Measurements from ENCODE around the gene RBP3.

Gene RBP3

DNA sequence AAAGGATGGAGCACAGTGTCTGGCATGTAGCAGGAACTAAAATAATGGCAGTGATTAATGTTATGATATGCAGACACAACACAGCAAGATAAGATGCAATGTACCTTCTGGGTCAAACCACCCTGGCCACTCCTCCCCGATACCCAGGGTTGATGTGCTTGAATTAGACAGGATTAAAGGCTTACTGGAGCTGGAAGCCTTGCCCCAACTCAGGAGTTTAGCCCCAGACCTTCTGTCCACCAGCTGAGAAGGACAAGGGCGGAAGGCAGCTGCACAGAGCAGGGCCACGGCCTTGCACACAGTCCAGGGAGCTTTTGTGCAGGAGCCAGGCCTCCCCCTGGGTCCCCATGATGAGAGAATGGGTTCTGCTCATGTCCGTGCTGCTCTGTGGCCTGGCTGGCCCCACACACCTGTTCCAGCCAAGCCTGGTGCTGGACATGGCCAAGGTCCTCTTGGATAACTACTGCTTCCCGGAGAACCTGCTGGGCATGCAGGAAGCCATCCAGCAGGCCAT, at the start of gene RBP3:
RBP3 (plus strand) TSS at position 226 of the 514 bp plus-strand sequence; CDS start at position 348, 122 bp downstream.
- DNase-seq, result no peak

DNA sequence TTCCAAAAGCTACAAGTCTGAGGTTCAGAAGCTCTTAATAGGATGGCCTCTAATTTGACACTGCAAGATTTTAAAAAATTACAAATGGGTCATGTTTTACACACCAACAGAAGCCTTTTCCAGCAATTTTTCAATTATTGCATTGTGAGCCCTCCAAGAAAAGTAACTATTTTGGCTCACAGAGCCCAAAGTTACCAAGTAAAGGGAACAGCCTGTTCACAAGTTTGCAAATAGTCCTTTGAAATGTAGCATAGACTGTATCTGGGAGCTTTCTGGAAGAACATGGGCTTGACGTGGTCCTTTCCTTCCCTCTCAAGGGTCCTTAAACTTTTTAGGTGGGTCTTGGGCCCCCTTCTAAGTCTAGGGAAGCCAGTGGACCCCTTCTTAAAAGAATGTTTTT, 49.4 kb upstream of the RBP3 start:
- no peak for DNase-seq

DNA sequence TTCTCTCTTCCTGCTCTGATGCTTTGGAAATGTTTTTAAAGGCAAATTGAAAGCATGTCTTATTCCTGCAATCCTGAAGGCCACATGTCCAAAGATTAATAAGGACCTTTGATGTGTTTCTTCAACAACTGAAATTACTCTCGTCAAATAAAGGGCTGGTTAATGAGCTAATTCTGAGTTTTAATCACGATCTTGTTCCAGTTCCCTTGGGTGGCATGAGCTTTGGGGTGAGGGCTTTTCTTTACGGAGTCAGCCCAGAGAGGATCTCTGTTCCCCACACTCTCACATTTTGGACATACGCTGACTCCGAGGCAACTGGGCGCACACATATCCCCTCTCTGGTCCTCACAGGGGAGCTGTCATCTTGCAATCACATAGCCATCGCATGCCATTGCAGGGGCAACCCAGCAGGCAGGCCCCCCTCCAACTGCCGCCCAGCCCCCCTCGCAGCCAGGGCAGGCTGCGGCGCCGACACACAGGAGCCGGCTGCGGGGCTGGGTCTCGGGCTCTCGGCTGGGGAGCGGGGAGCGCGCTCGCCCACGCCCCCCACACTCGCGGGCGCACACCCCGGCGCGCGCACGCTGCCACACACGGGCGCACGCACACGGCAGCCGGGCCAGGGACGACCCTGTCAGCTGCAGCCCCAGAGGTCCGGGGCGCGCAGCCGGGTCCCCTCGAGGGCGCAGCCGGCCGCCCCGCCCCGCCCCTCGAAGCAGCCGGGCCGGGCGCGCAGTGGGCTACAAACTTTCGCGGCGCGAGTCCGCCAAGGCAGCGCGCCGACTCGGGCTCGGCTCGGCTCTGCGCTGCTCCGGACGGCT, 48.3 kb upstream of the RBP3 start, which contains the start of gene GDF10:
GDF10 (plus strand) TSS at position 587 of the 818 bp plus-strand sequence. CDS start 455 bp downstream, outside the sequence.
- no peak for DNase-seq

DNA sequence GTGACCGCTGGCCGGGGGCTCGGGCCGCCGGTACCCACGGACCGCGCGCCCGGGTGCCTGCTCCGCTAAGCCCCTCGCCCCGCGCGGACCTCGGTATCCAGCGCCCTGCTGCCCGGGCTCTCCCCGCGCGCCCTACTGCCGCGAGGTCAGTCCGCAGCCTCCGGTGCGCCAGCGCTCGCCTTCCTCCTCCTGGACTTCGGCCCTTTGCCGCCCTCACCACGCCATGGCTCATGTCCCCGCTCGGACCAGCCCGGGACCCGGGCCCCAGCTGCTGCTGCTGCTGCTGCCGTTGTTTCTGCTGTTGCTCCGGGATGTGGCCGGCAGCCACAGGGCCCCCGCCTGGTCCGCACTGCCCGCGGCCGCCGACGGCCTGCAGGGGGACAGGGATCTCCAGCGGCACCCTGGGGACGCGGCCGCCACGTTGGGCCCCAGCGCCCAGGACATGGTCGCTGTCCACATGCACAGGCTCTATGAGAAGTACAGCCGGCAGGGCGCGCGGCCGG, 47.7 kb upstream of the RBP3 start:
- DNase-seq, result no peak

DNA sequence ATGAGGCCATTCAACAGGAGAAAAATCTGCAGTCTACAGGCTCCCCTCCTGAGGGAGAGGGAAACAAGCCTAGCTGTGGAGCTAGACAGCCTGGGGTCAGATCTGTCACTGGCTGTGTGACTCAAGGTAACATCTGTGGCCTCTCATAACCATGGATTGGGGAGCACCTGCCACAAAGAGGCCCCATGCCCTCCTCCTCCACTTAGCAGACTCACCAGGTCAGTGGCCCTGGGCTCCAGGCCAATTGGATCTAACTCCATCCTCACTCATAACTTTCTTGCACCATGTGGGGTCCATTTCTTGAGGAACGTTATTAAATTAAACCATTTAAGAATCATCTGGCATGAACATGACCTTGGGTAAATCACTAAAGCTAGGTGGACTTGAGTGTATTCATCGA, 46.3 kb upstream of the RBP3 start:
- DNase-seq, result no peak

DNA sequence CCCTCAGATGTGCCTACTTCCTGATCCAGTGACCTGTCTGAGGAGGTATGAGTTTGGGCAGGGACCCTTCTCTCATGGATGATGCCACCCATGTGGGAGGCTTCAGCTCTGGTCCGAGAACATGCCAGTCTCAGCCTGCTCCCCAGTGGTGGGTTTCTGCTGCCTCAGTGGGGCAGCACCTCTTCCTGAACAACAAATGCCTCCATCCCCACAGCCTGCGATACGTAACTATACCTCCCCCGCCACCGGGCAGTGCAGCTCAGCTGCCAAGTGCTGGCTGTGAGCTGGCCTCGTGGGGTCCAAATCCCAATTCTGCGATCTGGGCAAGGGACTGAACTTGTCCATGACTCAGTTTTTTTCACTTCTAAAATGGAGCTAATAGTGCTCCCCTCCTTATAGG, 45.1 kb upstream of the RBP3 start:
- DNase-seq, result no peak

DNA sequence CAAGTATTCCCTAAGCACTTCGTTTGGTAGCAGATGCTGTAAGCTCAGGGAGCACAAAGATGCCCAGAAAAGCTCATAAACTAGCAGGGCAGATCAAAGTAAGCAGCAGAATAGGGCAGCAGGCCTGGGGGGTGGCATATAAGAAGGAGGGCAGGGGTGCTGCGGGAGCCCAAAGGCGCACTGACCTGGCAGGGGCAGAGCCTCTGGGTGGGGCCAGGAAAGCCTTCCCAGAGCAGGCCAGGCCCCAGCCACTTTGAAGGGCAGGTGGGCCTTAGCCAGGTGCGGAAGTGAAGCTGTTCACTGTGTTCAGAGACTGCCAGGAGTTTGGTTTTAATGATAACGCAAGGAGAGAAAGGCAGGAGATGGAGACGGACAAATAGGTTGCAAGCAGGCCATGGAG, 44.3 kb upstream of the RBP3 start:
- no peak for DNase-seq

DNA sequence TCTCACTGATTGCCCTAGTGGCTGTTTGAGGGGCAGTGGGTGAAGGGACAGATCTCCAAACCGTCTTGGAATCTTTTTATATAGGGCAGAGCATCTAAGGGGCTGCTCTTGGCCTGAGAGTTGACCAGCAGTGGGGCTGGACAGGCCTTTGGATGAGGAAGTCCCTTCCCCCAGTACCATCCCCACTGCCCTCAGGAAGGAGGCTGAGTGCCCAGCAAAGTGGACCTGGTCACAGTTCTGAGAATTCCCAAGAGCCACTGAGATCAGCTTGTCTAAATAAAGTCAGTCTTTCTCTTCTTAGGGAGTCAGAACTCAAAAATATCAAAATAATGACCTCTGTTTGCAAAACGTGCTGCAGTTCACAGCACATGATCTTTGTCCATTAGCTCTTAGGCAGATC, 42.6 kb upstream of the RBP3 start:
- DNase-seq, result no peak

DNA sequence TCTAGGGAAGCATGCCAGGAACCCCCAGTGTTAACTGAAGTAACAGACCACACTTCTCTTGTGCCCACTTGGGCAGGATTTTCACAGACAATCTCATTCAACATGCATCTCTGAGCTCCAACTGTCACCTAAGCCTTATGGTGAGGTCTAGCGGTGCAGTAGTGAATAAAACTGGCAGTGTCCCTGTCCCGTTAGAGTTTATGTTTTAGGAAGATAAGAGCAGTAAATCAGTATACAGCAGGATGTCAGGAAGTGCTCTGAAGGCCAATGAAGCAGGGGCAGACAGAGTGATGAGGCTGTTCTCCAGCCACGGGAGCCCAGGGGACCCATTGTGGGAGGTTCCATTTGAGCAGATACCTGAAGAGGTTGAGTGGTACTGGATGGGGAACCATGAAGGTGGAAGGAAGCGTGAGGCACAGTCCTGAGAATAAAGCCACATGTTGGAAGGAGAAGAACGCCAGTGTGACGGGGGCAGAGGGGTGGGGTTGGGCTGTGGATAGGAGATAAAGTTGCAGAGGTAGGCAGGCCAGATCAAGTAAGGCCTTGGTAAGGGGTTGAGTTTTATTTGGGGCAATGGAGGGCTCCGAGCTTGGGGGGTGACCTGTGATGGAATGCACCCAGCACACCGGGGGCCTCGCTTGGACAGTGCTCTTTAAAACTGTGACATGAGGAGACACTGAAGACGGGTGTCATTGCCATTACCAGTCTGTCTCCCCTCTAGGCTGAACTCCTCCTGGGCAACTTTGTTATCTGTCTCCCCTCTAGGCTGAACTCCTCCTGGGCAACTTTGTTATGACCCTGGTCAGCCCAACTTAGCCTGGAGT, 41.6 kb upstream of the RBP3 start:
- no peak for DNase-seq

DNA sequence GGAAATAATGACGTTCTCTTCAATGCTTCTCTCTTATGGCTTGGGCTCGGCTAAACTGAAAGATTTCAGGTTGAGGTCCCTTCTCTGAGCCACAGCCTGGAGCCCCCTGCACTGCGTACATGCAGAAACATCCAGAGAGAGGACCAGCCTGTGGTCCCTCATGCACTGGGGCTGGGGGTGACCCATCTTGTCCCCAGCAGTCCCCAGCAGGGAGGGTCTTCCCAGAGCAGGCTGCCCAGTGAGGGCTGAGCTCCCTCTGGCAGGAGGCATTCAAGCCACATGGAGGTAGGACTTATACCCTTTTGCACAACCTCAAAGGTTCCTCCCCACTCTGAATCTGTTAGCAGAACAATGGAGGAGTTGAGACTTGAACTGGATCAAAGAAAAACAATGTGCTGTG, 40.8 kb upstream of the RBP3 start:
- no peak for DNase-seq

DNA sequence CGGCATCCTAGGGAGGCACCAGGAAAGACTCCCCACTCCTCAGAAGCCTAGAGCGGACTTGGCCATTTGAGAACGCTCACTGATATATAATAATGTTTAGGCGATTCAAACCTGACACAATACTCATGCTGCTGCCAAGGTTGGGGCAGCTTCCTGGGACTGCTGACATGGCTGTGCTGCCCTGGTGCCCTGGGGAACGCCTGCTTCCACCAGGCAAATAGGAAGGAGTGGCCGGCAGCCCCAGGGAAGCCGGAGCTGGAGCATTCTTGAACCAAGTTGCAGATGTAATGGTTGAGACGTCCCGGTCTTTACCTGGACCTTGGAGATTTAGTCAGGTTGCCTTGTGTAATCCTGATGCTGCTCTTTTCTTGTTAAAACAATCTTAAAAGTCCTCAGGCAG, 39.4 kb upstream of the RBP3 start:
- DNase-seq, result no peak

DNA sequence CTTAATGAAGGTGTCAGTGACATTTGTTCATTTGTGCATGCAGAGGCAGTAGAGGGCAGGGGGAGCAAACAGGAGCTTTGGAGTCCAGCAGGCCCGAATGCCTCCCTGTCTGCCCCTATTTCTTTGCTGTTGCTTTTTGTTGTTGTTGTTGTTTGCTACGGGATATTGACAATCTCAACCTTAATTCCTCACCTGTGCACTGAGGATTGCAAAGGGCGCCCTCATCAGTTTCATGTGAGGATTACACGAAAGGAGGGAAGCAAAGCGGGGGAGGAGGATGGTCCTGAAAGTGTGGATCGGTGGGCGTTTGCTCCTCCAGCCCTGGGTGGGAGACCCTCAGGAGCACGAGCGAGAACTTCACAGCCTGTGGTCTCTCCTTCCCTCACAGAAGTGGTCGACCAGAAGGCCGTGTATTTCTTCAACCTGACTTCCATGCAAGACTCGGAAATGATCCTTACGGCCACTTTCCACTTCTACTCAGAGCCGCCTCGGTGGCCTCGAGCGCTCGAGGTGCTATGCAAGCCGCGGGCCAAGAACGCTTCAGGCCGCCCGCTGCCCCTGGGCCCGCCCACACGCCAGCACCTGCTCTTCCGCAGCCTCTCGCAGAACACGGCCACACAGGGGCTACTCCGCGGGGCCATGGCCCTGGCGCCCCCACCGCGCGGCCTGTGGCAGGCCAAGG, 38.6 kb upstream of the RBP3 start:
- DNase-seq, result no peak

DNA sequence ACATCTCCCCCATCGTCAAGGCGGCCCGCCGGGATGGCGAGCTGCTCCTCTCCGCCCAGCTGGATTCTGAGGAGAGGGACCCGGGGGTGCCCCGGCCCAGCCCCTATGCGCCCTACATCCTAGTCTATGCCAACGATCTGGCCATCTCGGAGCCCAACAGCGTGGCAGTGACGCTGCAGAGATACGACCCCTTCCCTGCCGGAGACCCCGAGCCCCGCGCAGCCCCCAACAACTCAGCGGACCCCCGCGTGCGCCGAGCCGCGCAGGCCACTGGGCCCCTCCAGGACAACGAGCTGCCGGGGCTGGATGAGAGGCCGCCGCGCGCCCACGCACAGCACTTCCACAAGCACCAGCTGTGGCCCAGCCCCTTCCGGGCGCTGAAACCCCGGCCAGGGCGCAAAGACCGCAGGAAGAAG, 38.1 kb upstream of the RBP3 start:
- DNase-seq, result no peak

DNA sequence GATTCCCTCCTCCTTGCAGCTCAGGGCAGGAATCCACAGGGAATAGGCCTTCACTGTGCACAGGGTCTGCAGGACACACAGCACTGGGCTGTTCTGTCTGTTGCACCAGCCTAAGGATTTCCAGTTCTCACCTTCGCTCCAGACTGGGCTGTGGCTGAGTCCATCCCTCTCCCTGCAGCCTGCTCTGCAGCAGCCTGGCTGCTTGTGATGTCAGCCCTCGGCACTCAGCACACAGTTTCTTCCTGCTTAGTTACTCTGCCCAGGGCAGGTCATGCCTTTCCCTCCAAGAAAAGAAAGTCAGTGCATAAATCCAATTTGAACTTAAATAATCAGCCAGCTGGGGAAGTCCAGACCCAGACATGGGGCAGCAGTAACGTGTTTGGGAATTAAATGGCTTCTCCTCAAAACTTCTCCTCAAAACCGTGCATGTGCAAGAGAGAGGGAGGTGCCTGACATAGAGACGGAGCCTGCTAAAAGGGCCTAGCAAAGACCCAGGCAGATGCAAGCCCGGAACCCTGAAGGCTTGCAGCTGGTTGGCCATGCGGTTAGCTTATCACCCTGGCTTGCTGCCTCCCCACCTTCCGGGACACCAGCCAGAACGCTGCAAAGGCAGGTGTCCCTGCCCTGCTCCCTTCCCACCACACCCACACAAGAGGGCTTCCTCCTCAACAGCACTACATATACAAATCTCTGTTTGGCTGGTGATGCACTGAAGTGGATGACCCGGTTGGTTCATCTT, 36.8 kb upstream of the RBP3 start:
- DNase-seq, result no peak

DNA sequence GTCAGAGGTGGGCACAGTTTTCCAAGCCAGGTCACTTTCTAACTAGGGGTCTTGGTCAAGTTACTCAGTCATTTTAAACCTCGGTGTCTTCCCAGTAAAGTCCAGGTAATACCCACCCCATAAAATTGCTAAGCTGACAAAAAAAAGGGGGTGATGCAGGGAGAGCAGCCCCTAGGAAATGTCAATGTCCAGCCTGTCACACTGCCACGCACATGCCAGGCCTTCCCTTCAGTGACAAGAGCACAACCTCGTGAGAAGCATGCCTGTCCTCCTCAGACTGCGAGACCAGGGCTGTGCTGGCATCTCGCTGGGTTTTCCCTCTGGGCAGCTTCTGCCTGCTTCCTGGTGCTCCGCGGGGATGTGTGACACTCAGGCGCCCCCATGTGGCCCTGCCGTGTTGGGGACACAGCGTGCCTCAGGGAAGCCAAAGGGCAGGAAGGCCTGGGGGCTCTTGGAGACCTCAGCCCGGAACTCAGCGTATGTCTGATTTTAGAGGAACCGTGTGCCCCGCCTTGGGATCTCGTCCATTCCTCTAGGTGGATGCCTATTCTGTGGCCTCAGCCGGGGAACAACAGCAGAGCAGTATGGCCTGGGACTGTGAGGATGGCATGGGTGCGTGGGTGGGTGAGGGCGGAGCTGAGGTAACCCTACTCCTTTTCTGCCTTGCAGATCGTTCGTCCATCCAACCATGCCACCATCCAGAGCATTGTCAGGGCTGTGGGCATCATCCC, 36.1 kb upstream of the RBP3 start:
- peak; percentile 3 to 17 for DNase-seq

DNA sequence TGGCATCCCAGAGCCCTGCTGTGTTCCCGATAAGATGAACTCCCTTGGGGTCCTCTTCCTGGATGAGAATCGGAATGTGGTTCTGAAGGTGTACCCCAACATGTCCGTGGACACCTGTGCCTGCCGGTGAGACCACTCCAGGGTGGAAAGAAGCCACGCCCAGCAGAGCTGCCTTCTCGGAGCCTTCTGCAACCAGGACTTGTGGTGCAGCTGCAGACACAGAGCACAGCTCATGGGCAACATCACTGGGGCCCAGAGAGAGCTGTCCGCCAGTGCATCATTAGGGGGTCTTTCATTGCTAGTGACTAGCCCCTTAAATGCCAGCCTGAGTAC, 35.5 kb upstream of the RBP3 start:
- DNase-seq, result no peak

DNA sequence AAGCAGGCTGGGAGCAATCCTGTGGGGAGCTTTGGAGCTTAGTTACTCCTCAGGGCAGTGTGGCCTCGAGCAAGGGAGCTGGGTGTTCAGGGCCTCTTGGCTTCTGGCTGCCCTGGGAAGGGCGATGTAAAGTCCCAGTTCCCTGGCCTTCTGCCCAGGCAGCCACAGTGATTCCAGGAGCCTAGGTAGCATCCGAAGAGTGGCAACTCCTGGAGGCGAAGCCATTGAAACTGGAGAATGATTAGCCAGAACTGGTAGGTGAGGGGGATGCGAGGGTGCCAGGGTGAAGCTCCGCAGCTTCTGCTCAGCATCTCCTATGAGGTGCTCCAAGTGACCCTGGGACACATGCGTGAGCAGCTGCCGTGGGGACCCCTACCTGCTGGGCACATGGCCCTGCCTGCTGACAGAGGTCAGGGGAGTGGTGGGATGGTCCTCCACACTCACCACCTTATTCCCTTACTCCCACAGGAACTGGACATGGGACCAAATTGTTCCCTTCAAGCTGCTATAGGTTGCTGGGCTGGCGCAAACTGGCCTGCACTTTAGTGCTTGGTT, 33.7 kb upstream of the RBP3 start:
- DNase-seq, result no peak

DNA sequence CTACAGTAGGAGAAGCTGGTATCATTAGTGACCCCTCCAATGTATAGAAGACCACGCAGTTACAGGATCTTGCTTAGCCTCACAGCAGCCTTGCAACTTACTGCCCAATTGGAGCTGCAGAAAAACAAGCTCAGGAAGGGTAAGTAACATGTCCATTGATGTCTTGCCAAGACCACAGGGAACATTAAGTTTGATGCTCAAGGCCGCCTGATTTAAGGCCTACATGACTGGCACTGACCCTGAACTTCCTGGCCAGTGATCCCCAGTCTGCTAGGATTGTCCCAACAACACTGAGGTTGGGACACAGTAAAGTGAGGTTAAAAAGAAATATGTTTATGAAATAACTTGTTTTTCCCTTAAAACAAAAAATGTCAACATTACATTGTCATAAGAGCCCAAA, 32.7 kb upstream of the RBP3 start:
- DNase-seq, result no peak

DNA sequence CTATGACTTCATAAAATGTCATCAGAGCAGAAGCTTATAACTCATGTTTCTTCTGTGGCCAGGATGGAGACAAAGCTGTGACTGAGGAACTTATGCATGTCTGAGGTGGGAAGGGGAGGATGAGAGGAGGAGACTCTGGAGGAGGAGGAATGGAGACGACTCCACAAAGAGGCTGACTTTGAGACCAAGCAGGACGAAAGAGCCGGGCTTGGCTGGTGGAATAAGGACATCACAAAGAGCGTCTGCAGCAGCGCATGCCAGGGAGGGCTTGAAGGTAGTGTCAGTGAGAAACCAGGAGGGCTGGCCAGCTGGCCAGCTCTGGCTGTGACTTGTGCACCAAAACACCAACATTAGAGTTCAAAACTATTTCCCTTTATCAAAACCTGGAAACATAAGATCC, 32.0 kb upstream of the RBP3 start:
- no peak for DNase-seq

DNA sequence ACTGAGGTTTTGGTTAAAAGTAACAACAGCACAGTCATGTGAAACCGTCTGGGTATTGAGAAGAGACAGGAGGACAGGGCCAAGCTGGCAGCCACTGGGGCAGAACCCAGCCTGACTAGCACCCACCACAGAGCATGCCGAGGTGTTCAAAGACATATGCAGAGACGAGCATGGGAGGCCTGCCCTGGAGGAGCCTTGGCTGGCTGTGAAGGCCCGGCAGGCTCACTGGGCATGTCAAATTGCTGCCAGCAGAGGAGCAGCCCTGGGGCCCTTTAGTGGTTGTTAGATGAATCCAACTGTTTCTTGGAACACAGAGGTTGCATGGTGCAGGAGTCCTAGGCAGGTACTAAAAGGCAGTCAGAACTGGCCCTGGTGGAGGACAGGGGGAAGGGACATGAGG, 30.9 kb upstream of the RBP3 start:
- no peak for DNase-seq

DNA sequence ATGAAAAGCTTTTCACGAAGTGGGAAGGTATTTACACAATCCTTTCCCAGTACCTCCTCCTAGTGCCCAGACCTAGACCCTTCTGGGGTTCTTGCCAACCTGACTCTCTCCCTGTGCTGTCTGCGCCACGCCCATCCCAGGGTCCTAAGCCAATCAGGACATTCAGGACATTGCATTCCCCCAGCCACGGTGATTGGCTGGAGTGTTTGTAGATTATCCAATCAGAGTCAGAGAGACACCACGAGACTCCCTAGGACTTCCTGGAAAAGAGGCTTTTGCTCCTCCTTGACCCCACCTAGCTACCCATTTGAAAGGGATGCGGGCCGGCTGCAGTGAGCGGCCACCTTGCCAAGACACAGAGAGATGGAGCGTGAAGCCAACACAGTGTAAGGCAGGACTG, 29.5 kb upstream of the RBP3 start:
- no peak for DNase-seq

DNA sequence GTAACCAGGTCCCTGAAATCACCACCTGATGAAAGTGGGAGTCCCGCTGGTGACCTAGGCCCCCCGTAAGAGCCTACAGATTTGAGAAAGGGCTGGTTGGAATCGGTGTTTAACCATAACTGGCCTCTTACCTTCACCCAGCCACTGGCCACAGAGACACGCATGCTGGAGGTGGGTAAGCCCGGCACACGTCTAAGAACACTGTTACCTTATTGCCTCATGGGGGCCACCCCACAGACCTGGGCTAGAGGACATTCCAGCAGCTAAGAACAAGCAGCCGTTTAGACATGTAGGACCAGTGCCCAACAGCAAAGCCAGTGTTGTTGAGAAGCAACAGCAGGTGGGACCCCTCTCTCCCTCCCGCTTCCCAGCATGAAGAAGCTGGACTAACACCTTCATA, 28.4 kb upstream of the RBP3 start:
- DNase-seq, result no peak

All from NCI-H1930 (cell line).